ENCODE data around the gene ARIH1. TPM values are rescaled to one million over a fixed set of nuclear protein-coding genes. Genes with fewer than 3 reads are reported as not detected.

Gene ARIH1
- total and polyA plus RNA-seq, 2 donors (not counting 3 experiments of a cell fraction or from before 2014, with no cell fraction given): 25.1 to 144 TPM

- Histone ChIP-seq H3K36me3 (ENCODE audit: control insufficient read depth in 2 of 2, extremely low read depth in 1 of 2, insufficient read depth in 2 of 2, low read length in 2 of 2) (peaks cover 3% of the 10 kb centered on the region in 2 experiments), H3K27ac (ENCODE audit: insufficient read depth, low read depth, low read length) (peak overlapping the region; percentile 97), H3K9me3 (replicated peaks; ENCODE audit: control insufficient read depth, insufficient read depth, low read length) (no peaks in the 10 kb centered on the region), H3K27me3 (ENCODE audit: control insufficient read depth in 2 of 2, insufficient read depth in 2 of 2, low read length in 2 of 2) (no peaks in the 10 kb centered on the region), H3K9me1 (replicated peaks; ENCODE audit: control insufficient read depth, extremely low read depth, insufficient read depth, low read length) (no peaks in the 10 kb centered on the region), H3K4me3 (replicated peaks in 1 of 3; ENCODE audit: insufficient read depth in 1 of 3, low read depth in 1 of 3, low read length in 3 of 3) (peak overlapping the region; percentile 94 to 99 (median 99)), H3K4me2 (ENCODE audit: insufficient read depth, low read length) (no peak overlapping the region), H3K79me2 (ENCODE audit: control insufficient read depth, insufficient read depth, low read length) (peaks cover 51% of the 10 kb centered on the region), H2AFZ (ENCODE audit: low read depth, low read length) (peak overlapping the region; percentile 56), H3K4me1 (ENCODE audit: control insufficient read depth, extremely low read depth, insufficient read depth, low read length) (peaks cover 27% of the 10 kb centered on the region), H3K9ac (replicated peaks; ENCODE audit: extremely low read depth, insufficient read depth, low read length) (peak overlapping the region; percentile 99), H4K20me1 (replicated peaks; ENCODE audit: control insufficient read depth, extremely low read depth, insufficient read depth, low read length) (peaks cover 24% of the 10 kb centered on the region)
- TF ChIP-seq POLR2A (IDR thresholded peaks at IDR 0.05; ENCODE audit: low read depth, low read length) (no peak), EZH2 (IDR thresholded peaks at IDR 0.05; ENCODE audit: borderline replicate concordance, low read depth, low read length, severe bottlenecking) (no peak), GATA2 (IDR thresholded peaks at IDR 0.05; ENCODE audit: insufficient read depth, insufficient read length, low read depth, low read length) (no peak), MAX (IDR thresholded peaks at IDR 0.05; ENCODE audit: insufficient read depth, insufficient read length) (no peak), MYC (IDR thresholded peaks at IDR 0.05; ENCODE audit: low read depth, low read length) (no peak), FOS (IDR thresholded peaks at IDR 0.05; ENCODE audit: borderline replicate concordance, insufficient read depth, low read length) (no peak), POLR2AphosphoS5 (IDR thresholded peaks at IDR 0.05; ENCODE audit: insufficient read depth, low read depth, low read length) (no peak), CTCF (IDR thresholded peaks at IDR 0.05; ENCODE audit: extremely low read depth in 1 of 2, insufficient read depth in 1 of 2, low read depth in 1 of 2, low read length in 2 of 2) (no peak)
- CTCF ChIA-PET: interaction anchor here (1.6 to 2.2 kb wide), 4 partner anchors 12 to 161 kb away, joined by 5 to 6 read pairs (median 6); no protein-coding TSS in a partner anchor
- dilution Hi-C loops (cut with MboI; ENCODE audit: extremely low pct_ligation_motif_present, low sequenced_read_pairs): no loop called here
- FAIRE-seq: no peak
- POLR2A ChIA-PET: interaction anchor here (0.6 kb wide), 1 partner anchor 209 kb away, joined by 3 read pairs; no protein-coding TSS in a partner anchor
- intact Hi-C loops (cut with micrococcal nuclease): loop anchor here (1.0 to 2.0 kb wide), 4 partner anchors 80 to 244 kb away; partner anchors contain the start of genes HEXA and PKM
- BruUV-seq (replicated peaks): no TSS peak
- DNase-seq (ENCODE audit: low read depth, low spot score): peak; percentile 47
Observed at GRCh38 chr15:72474466-72474911, 359 bp downstream of the ARIH1 start.

Measured in endothelial cell of umbilical vein (primary cell).